Spleen (tissue), 11 donors: ENCODE results near the gene SAP30BP. TPM values are rescaled to one million over a fixed set of nuclear protein-coding genes. Genes with fewer than 3 reads are reported as not detected.

Experiments used
- DNase-seq: peaks from one replicate; pipeline ENCODE4 v3.0.0-alpha.2; 2020
- H3K27ac ChIP-seq, 8 donors: fragments of 200-600 bp; sonication (generic) in 7 of 8; 1 replicate in 4 of 8; 2 replicates in 4 of 8; pipeline versions ENCODE4 v1.5.0 to v1.8.0; 2016 to 2021; ENCODE audit warnings: inconsistent platforms in 4 of 8, mild to moderate bottlenecking in 4 of 8, moderate library complexity in 1 of 8
- H3K27me3 ChIP-seq, 7 donors: fragments of 200-600 bp; sonication (generic) in 6 of 7; replicated peaks in 1 of 7; 1 replicate in 4 of 7; 2 replicates in 3 of 7; pipeline versions ENCODE4 v1.5.0 to v1.8.0; 2016 to 2021; ENCODE audit warnings: inconsistent platforms in 3 of 7, mild to moderate bottlenecking in 1 of 7
- H3K36me3 ChIP-seq, 6 donors: fragments of 200-600 bp; sonication (generic) in 5 of 6; 1 replicate in 4 of 6; 2 replicates in 2 of 6; pipeline versions ENCODE4 v1.5.0 to v1.8.0; 2016 to 2021; ENCODE audit warnings: inconsistent platforms in 2 of 6
- H3K4me1 ChIP-seq, 6 donors: fragments of 200-600 bp; sonication (generic) in 5 of 6; 1 replicate in 3 of 6; 2 replicates in 3 of 6; pipeline versions ENCODE4 v1.5.0 to v1.8.0; 2016 to 2021; ENCODE audit warnings: inconsistent platforms in 3 of 6
- H3K4me3 ChIP-seq, 8 donors: fragments of 200-600 bp; sonication (generic) in 7 of 8; 1 replicate in 4 of 8; 2 replicates in 4 of 8; pipeline versions ENCODE4 v1.5.0 to v1.8.0; 2016 to 2021; ENCODE audit warnings: inconsistent platforms in 4 of 8, mild to moderate bottlenecking in 4 of 8, moderate library complexity in 2 of 8
- H3K9me3 ChIP-seq, 8 donors: fragments of 200-600 bp; sonication (generic) in 7 of 8; 1 replicate in 4 of 8; 2 replicates in 4 of 8; pipeline versions ENCODE4 v1.5.0 to v1.8.0; 2016 to 2021; ENCODE audit warnings: inconsistent platforms in 4 of 8
- CTCF ChIP-seq, 11 experiments: fragments of 200-600 bp in 7 of 11; fragments of 450-650 bp in 4 of 11; sonication (generic) in 4 of 11; IDR thresholded peaks in 8 of 11; conservative IDR thresholded peaks in 3 of 11; 1 replicate in 7 of 11; 2 replicates in 4 of 11; pipeline versions ENCODE4 v1.4.0 to v1.8.0; 2016 to 2021; ENCODE audit warnings: antibody characterized with exemption in 11 of 11, inconsistent platforms in 4 of 11, mild to moderate bottlenecking in 1 of 11
- POLR2A ChIP-seq, 3 donors: fragments of 450-650 bp; IDR thresholded peaks; one replicate each; pipeline ENCODE4 v1.5.1; 2017; ENCODE audit warnings: antibody characterized with exemption in 3 of 3, mild to moderate bottlenecking in 1 of 3
- POLR2AphosphoS5 ChIP-seq, 3 donors: sonication (generic); formaldehyde crosslinking; IDR thresholded peaks; one replicate each; pipeline ENCODE4 v1.5.1; 2017; ENCODE audit warnings: antibody characterized with exemption in 3 of 3
- WGBS, 5 donors: extraction: QIAGEN DNeasy Blood & Tissue Kit in 3 of 5; methylation state at CpG; one replicate each; pipeline versions ENCODE4 v1.1.5 to v1.1.7; 2013 to 2018; 5-methylcytosine and 5-hydroxymethylcytosine counted together
- intact Hi-C: fragments of 100-400 bp; cut with DNase I; formaldehyde crosslinking; loops from one replicate; pipeline ENCODE4 v1.15.0; 2023; ENCODE audit warnings: low total_unique reads
- polyA plus RNA-seq, 3 donors: library from polyadenylated mRNA; stranded (reverse); fragments of 200-250 nt; gene quantifications; one replicate each; pipeline ENCODE4 v1.2.1, GENCODE V29; 2013
- total RNA-seq, 7 donors: library from RNA; depleted of rRNA in 3 of 7; stranded (reverse); fragments of >200 nt in 3 of 7; fragmentation: NEBNext Ultra II Directional in 4 of 7; extraction: Animal tissue kit (Norgen Biotek cat#: 25700) in 4 of 7; gene quantifications; one replicate each; pipeline versions ENCODE4 v1.1.0 to v1.2.1, GENCODE V29; 2016 to 2021
- donor health status: healthy with polysubstance abuse.
- donor health status: DM: no; HTN: no; CAD: no; lungs with moderate emphysema.
- donor health status: DM: no; HTN: no; CAD: no.
- donor health status: Bipolar disorder and iron deficiency.
- donor health status: healthy.
- donor health status: DM: no; HTN: no; CAD: no.
- donor health status: DM: yes; HTN: yes; CAD: no.

Gene SAP30BP
- total and polyA plus RNA-seq, 10 donors, result 53.8 to 110 (median 75.4) TPM

GRCh38 chr17:75638893-75639292 is 28.2 kb upstream of the SAP30BP start:
- no peak overlapping the region for H3K27ac ChIP-seq
- peak; percentile 66 for DNase-seq
- TF ChIP-seq POLR2A (IDR thresholded peaks at IDR 0.05), result no peak
- no peak for TF ChIP-seq POLR2AphosphoS5 (IDR thresholded peaks at IDR 0.05)
- TF ChIP-seq CTCF (IDR thresholded peaks at IDR 0.05 in 8 of 11, conservative IDR thresholded peaks at IDR 0.05 in 3 of 11), result no peak
- H3K4me3 ChIP-seq, result no peak overlapping the region
- peaks cover 4 to 17% (median 7%) of the 10 kb centered on the region in 6 donors for H3K4me1 ChIP-seq
- H3K9me3 ChIP-seq, result no peaks in the 10 kb centered on the region
- H3K27me3 ChIP-seq, result no peaks in the 10 kb centered on the region
- 89 to 94% (median 90%) methylated on average over 13 of the region's 13 CpGs for WGBS, 5 donors
- H3K36me3 ChIP-seq, result peaks cover 0 to 76% (median 13%) of the 10 kb centered on the region in 6 donors
- intact Hi-C loops, result no loop called here

GRCh38 chr17:75639327-75639726 is 27.8 kb upstream of the SAP30BP start:
- no peak for TF ChIP-seq POLR2A (IDR thresholded peaks at IDR 0.05)
- no peak for TF ChIP-seq CTCF (IDR thresholded peaks at IDR 0.05 in 8 of 11, conservative IDR thresholded peaks at IDR 0.05 in 3 of 11)
- no peak for TF ChIP-seq POLR2AphosphoS5 (IDR thresholded peaks at IDR 0.05)
- Histone ChIP-seq H3K27me3 (no peaks in the 10 kb centered on the region), H3K4me1 (peaks cover 0 to 13% (median 3%) of the 10 kb centered on the region in 6 donors), H3K27ac (no peak overlapping the region), H3K9me3 (no peaks in the 10 kb centered on the region), H3K36me3 (peaks cover 0 to 80% (median 13%) of the 10 kb centered on the region in 6 donors), H3K4me3 (no peak overlapping the region)
- WGBS, 5 donors, result 75 to 93% (median 87%) methylated on average over 1 to 3 of the region's 3 CpGs
- DNase-seq, result peak; percentile 47
- intact Hi-C loops, result no loop called here

- no peak overlapping the region for H3K4me3 ChIP-seq
- no peaks in the 10 kb centered on the region for H3K27me3 ChIP-seq
- TF ChIP-seq POLR2AphosphoS5 (IDR thresholded peaks at IDR 0.05) (no peak), POLR2A (IDR thresholded peaks at IDR 0.05) (no peak), CTCF (IDR thresholded peaks at IDR 0.05 in 8 of 11, conservative IDR thresholded peaks at IDR 0.05 in 3 of 11) (no peak)
- H3K9me3 ChIP-seq, result no peaks in the 10 kb centered on the region
- 88 to 95% (median 93%) methylated on average over 19 to 30 of the region's 30 CpGs for WGBS, 5 donors
- peak; percentile 67 for DNase-seq
- intact Hi-C loops, result no loop called here
- no peak overlapping the region for H3K27ac ChIP-seq
- H3K4me1 ChIP-seq, result peaks cover 0 to 10% (median 0%) of the 10 kb centered on the region in 6 donors
- peaks cover 0 to 83% (median 13%) of the 10 kb centered on the region in 6 donors for H3K36me3 ChIP-seq
Observed at GRCh38 chr17:75639771-75640555, 27.2 kb upstream of the SAP30BP start.

- H3K36me3 ChIP-seq, result peaks cover 0 to 86% (median 13%) of the 10 kb centered on the region in 6 donors
- no peak overlapping the region for H3K27ac ChIP-seq
- H3K4me3 ChIP-seq, result no peak overlapping the region
- 92 to 95% (median 94%) methylated on average over 5 to 13 of the region's 13 CpGs for WGBS, 5 donors
- peak; percentile 56 for DNase-seq
- no peak for TF ChIP-seq POLR2AphosphoS5 (IDR thresholded peaks at IDR 0.05)
- TF ChIP-seq POLR2A (IDR thresholded peaks at IDR 0.05), result no peak
- no peak for TF ChIP-seq CTCF (IDR thresholded peaks at IDR 0.05 in 8 of 11, conservative IDR thresholded peaks at IDR 0.05 in 3 of 11)
- no peaks in the 10 kb centered on the region for H3K9me3 ChIP-seq
- intact Hi-C loops, result no loop called here
- no peaks in the 10 kb centered on the region for H3K27me3 ChIP-seq
- H3K4me1 ChIP-seq, result peaks cover 0 to 16% (median 3%) of the 10 kb centered on the region in 6 donors
Observed at GRCh38 chr17:75640556-75641119, 26.5 kb upstream of the SAP30BP start.
